Activated CD4-positive, alpha-beta T cell treated with anti-CD3 and anti-CD28 coated beads for 4 hours (primary cell): Measurements from ENCODE around the gene CRYZ.

Source experiments
- DNase-seq, 2 donors: peaks; one replicate each; pipeline ENCODE4 v3.0.0-alpha.2; 2020

The CRYZ gene

DNA sequence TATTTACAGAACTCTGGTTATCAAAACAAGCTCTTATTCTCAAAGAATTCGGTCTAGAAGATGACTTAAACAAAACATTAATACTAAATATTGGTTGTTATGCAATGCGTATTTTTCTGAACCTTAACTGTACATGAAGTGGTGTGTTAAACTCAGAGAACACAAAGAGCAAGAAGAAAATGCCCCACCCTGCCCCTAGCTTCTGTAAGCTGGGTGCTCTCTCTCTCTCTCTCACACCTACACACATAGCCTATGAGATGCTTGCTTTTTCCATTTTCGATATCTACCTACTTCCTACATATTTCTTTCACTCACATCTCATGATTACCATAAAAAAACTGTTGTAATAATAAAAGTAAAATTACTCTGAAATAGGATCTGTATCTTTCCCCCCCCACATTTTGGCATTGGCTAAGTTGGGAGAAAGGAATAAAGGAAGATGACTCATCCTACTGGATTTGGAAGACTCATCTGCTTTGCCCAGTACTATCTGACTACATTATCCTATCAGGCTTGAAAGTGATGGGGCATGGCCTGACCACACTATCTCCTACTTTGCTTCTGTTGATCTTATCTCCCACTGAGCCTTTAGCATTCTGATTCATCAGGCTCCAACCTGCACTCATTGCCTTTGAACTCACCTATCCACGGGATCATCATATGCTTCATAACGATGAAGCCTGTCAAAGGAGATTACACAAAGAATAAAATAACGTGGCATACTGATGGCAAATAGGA, 2.9 kb downstream of the CRYZ start:
- no peak for DNase-seq

DNA sequence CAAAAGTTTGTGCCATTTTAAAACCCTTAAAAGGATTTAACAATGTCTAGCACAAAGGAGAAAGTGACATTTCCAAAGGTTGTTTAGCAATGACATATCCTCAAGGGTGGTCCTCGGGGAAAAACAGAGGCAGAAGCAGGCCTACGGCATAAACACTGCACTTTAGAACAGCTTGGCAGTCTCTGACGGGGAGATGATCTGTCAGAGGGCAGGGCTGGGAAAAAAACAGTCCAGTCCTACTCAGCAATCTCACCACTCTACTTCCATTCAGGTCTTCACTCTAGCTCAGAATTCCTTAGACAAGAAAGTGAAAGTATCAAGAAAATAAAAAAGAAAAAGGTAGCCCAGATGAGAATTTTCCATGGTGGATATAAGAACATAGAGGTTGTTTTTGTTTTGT, 4.1 kb downstream of the CRYZ start:
- DNase-seq, result no peak

DNA sequence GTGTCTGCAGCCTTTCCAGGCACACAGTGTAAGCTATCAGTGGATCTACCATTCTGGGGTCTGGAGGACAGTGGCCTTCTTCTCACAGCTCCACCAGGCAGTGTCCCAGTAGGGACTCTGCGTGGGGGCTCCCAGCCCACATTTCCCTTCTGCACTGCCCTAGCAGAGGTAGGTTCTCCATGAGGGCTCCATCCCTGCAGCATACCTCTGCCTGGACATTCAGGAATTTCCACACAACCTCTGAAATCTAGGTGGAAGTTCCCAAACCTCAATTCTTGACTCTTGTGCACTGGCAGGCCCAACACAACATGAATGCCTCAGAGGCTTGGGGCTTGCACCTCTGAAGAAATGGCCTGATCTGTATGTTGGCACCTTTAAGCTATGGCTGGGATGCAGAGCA, 6.8 kb downstream of the CRYZ start:
- DNase-seq, result no peak

DNA sequence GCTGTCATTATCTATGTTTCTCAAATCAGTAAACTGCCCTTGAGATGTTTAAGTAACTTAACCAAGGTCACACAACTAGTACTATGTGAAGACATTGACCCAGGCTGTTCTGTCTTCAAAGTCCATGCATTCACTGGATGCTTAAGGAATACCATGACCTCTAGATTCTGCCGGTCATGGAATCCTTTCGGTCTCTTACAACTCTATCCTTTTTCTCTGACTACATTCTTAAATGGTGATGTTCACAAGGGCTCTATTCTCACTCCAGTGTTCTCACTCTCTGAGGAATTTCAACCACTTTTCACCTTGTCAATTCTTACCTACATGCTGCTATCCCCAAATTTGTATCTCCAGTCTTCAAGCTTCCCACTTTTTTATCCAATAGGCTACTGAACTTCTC, 15.2 kb downstream of the CRYZ start:
- no peak for DNase-seq

GRCh38 chr1:74716822-74717221, 16.0 kb downstream of the CRYZ start:
- DNase-seq, result no peak

DNA sequence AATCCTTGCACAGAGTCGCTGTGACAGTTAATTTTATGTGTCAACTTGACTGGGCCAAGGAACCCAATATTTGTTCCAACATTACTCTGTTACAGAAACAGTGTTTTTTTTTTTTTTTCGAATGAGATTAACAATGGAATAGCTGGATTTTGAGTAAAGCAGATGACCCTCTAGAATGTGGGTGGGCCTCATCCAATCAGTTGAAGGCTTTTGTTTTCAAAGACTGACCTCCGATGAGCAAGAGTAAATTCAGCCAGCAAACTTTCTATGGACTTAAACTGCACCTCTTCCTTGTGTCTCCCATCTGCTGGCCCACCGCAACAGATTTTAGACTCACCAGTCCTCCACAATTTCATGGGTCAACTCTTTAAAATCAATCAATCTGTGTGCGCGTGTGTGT, 17.0 kb downstream of the CRYZ start:
- no peak for DNase-seq

DNA sequence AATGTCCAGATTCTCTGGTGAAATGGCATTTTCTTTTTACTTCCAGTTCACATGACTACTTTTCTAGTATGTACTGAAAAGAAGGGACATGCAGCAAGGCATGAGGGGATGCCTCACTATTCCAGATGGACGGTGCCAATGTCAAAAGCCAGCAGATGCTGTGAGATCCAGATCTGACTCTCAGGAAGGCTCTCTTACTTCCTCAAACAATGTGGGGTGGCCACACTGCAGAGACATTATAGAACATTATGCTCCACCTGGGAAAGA, 17.7 kb downstream of the CRYZ start:
- no peak for DNase-seq

DNA sequence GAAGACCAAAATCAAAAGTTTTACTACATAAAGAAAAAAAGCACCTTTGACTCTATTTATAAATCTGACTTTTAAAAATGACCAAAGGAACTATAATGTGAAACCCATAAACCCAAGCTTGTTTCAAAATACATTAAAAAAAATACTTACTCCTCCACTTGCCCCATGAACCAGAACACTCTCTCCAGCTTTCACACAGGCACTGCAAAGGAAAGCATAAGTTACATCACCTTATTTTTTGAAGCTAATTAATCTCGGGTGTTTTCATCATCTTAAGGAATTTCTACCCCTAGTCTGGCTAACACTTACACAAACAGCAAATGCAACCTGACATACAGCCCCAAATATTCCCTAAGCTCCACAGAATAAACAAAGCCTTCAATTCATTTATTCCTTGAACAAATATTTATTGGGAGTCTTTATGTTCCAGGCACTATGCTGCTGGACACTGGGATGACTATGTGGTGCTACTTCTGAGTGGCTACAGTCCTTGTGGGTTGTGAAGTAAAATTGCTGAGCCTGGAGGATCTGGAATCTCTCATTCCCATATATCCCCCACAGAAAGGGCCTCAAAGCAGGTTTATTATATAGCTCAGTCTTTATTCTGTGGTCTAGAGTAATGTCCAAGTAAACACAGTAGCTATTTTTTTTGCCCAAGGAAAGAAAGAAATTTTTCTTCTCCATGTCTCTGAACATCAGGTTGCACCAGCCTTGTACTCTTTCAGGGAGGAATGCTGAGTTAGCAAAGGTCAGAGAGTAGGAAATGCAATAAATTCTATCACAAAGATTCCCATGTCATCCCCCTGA, 18.2 kb downstream of the CRYZ start:
- no peak for DNase-seq

DNA sequence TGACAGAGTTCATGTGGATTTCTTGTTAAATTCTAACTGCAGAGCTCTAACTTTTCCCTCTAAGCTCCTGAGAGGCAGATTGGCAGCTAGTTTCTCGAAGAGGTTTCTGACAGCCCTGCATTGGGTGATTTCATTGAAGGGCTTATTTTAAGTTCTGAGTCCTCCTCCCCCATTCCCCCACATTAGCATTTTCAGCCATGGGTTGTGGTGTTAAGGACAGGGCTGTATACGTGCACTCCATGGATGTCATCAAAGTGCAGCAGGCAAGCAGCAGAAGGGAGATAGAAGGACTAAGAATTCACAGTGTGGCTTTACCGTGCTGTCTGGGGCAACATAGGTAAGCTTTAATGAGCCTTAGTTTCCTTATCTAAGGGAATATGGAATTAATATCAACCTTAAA, 19.0 kb downstream of the CRYZ start:
- no peak for DNase-seq

- no peak for DNase-seq
These were observed 20.0 kb downstream of the CRYZ start for GRCh38 chr1:74712881-74713280.

- no peak for DNase-seq
These were observed 29.3 kb downstream of the CRYZ start for GRCh38 chr1:74703386-74704182.

DNA sequence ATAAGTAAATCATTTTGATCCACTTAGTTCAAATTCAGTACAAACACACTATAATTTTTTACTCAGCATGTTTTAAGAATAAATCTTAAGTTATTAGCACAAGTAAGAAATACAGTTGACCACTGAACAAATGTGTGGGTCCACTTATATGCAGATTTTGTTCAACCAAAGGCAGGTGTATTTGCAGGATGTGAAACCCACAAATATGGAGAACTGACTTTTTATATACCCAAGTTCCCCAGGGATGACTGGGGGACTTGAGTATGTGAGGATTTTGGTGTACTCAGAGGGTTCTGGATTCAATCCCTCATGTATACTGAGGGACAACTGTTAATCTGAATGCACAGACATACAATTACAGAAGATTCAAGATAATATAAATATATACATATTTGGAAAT, 33.5 kb downstream of the CRYZ start:
- DNase-seq, result no peak

- DNase-seq, result no peak
These were observed 35.0 kb downstream of the CRYZ start for GRCh38 chr1:74697832-74698231.

- DNase-seq, result no peak
These were observed 39.4 kb downstream of the CRYZ start for GRCh38 chr1:74693473-74693872.

DNA sequence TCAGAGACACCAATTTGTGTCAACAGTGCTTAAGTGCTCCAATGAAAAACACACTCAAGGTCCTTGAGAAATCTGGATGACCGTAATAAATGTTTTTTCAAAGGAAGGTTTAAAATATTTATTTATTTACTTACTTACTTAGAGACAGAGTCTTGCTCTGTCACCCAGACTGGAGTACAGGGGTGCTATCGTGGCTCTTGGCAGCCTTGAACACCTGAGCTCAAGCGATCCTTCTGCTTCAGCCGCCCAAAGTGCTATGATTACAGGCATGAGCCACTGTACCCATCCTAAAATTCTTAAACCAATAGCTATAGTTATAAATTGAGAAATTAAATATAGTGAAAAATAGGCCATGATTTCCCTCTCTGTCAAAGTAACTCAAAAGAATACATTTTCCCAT, 41.9 kb downstream of the CRYZ start:
- DNase-seq, result no peak

- no peak for DNase-seq
These were observed 42.5 kb downstream of the CRYZ start for GRCh38 chr1:74690364-74690696.

GRCh38 chr1:74689621-74690363, 43.1 kb downstream of the CRYZ start:
- DNase-seq, result peak; percentile 11 to 47

- no peak for DNase-seq
These were observed 45.9 kb downstream of the CRYZ start for GRCh38 chr1:74686928-74687327.

GRCh38 chr1:74684301-74684700, 48.5 kb downstream of the CRYZ start:
- no peak for DNase-seq

DNA sequence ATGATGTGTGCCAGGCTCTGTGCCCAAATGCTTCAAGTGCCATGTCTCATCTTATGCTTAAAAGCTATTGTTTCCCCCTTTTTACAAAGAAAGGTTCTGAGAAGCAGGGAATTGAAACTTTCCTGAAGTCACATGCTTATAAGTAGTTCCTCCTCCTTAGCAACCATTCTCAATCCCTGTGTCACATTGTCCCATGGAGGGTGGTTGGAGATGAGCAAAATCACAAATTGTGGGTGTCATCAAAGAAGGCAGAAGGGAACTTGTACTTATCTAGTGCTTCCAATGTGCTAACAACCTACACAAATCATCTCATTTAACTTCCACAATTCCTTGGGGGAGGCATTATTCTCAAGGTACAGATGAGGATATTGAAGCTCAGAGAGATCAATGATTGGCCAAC, 49.2 kb downstream of the CRYZ start:
- no peak for DNase-seq

DNA sequence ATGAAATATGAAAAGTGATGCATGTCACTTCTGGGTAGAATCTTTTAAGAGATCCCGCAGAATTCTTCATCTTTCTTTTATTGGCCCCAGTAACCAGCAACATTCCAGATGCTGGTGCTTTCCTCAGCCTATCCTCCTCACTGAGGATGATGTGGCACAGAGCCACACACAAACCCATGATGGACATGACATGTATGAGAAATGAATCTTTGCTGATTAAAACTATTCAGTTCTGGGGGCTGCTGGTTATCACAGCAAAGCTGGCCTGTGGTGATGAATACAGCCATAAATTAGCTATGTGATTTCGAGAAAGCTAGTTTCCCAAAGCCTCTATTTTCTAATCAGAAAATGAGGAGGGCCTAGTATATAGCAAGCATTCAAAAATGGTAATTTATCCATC, 51.0 kb downstream of the CRYZ start:
- DNase-seq, result no peak

- no peak for DNase-seq
These were observed 51.4 kb downstream of the CRYZ start for GRCh38 chr1:74681449-74681848.

- DNase-seq, result no peak
These were observed 51.8 kb downstream of the CRYZ start for GRCh38 chr1:74681001-74681400.
